ENCODE results near the gene OSBP2.

The OSBP2 gene

DNA sequence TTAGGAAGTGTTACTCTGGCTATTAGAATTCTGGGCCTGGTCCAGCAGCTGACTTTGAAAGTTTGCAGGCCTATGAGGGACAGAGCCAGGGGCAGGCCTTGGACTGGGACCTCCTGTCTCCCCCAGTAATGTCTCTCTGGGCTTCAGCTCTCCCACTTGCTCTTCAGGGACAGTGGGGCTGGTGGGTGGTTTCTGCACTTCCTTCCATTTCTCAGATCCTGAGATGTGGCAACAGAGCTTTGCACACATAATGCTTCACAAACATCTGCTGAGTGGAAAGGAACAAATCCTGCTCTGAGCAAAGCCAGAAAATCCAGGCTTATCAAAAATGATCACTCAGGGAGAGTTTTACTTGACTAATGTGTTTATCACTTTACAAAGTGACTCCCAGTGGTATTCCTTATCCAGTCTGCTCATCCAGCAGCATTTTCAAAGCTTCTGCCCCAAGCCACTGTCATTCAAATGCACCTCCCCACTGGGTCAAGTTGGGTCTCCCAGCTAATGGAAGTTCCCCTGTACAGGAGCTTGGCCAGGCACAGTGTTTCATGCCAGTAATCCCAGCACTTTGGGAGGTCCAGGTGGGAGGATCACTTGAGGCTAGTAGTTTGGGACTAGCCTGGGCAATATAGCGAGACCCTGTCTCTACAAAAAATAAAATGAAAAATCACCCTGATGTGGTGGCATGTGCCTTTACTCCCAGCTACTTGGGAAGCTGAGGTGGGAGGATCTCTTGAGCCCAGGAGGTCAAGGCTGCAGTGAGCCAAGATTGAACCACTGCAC lies 13.5 kb upstream of the OSBP2 start:
- no peak overlapping the region for H3K4me3 ChIP-seq (ENCODE audit: low read depth, low read length)
- DNase-seq (ENCODE audit: low read depth) = no peak
- TF ChIP-seq, protein P1, sequence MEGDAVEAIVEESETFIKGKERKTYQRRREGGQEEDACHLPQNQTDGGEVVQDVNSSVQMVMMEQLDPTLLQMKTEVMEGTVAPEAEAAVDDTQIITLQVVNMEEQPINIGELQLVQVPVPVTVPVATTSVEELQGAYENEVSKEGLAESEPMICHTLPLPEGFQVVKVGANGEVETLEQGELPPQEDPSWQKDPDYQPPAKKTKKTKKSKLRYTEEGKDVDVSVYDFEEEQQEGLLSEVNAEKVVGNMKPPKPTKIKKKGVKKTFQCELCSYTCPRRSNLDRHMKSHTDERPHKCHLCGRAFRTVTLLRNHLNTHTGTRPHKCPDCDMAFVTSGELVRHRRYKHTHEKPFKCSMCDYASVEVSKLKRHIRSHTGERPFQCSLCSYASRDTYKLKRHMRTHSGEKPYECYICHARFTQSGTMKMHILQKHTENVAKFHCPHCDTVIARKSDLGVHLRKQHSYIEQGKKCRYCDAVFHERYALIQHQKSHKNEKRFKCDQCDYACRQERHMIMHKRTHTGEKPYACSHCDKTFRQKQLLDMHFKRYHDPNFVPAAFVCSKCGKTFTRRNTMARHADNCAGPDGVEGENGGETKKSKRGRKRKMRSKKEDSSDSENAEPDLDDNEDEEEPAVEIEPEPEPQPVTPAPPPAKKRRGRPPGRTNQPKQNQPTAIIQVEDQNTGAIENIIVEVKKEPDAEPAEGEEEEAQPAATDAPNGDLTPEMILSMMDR (conservative IDR thresholded peaks at IDR 0.05; ENCODE audit: low read depth, low read length) = no peak

- no peak overlapping the region for H3K4me3 ChIP-seq (ENCODE audit: low read depth, low read length)
- no peak for DNase-seq (ENCODE audit: low read depth)
- TF ChIP-seq, protein P1 (conservative IDR thresholded peaks at IDR 0.05; ENCODE audit: low read depth, low read length) = no peak
Measured at GRCh38 chr22:30681831-30682230, 12.8 kb upstream of the OSBP2 start.

- no peak for DNase-seq (ENCODE audit: low read depth)
- H3K4me3 ChIP-seq (ENCODE audit: low read depth, low read length) = no peak overlapping the region
- TF ChIP-seq, protein P1 (conservative IDR thresholded peaks at IDR 0.05; ENCODE audit: low read depth, low read length) = no peak
Measured at GRCh38 chr22:30685178-30685577, 9.5 kb upstream of the OSBP2 start.

GRCh38 chr22:30687358-30687757 lies 7.3 kb upstream of the OSBP2 start:
- no peak for DNase-seq (ENCODE audit: low read depth)
- no peak overlapping the region for H3K4me3 ChIP-seq (ENCODE audit: low read depth, low read length)
- TF ChIP-seq, protein P1 (conservative IDR thresholded peaks at IDR 0.05; ENCODE audit: low read depth, low read length) = no peak

DNA sequence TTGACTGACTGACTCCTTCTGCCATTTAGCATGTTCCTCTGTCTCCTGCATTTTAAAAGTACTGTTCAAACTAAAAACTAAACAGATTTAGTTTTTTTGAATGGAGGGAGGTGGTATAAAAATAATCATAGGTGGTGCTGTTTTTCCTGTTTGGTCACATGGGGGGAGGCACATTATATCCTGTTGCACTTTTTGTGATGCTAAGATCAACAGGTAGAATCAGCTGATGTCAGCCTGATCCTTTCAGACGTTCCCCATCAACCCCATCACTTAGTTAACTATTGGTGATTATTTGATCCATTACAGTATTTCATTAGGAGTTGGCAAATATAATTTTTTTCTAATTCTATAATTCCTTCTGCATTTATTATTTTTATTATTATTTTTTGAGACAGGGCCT lies 5.1 kb upstream of the OSBP2 start:
- TF ChIP-seq, protein P1 (conservative IDR thresholded peaks at IDR 0.05; ENCODE audit: low read depth, low read length) = no peak

GRCh38 chr22:30691204-30691603 lies 3.5 kb upstream of the OSBP2 start:
- H3K4me3 ChIP-seq (ENCODE audit: low read depth, low read length) = no peak overlapping the region
- no peak for DNase-seq (ENCODE audit: low read depth)
- TF ChIP-seq, protein P1 (conservative IDR thresholded peaks at IDR 0.05; ENCODE audit: low read depth, low read length) = no peak

More for the DNA sequence above, 5.1 kb upstream of the OSBP2 start:
- no peak overlapping the region for H3K4me3 ChIP-seq (ENCODE audit: low read depth, low read length)
- DNase-seq (ENCODE audit: low read depth) = no peak

- TF ChIP-seq, protein P1 (conservative IDR thresholded peaks at IDR 0.05; ENCODE audit: low read depth, low read length) = no peak
- no peak for DNase-seq (ENCODE audit: low read depth)
- peak overlapping the region; percentile 61 for H3K4me3 ChIP-seq (ENCODE audit: low read depth, low read length)
Measured at GRCh38 chr22:30694171-30694639, 469 bp upstream of the OSBP2 start.
